CD4-positive, alpha-beta T cell treated with Interleukin-10 for 1 hour (primary cell): ENCODE data around the gene KMT2D.

Experiments
- DNase-seq: peaks from one replicate; pipeline ENCODE4 v3.0.0-alpha.2; 2020

KMT2D gene, protein sequence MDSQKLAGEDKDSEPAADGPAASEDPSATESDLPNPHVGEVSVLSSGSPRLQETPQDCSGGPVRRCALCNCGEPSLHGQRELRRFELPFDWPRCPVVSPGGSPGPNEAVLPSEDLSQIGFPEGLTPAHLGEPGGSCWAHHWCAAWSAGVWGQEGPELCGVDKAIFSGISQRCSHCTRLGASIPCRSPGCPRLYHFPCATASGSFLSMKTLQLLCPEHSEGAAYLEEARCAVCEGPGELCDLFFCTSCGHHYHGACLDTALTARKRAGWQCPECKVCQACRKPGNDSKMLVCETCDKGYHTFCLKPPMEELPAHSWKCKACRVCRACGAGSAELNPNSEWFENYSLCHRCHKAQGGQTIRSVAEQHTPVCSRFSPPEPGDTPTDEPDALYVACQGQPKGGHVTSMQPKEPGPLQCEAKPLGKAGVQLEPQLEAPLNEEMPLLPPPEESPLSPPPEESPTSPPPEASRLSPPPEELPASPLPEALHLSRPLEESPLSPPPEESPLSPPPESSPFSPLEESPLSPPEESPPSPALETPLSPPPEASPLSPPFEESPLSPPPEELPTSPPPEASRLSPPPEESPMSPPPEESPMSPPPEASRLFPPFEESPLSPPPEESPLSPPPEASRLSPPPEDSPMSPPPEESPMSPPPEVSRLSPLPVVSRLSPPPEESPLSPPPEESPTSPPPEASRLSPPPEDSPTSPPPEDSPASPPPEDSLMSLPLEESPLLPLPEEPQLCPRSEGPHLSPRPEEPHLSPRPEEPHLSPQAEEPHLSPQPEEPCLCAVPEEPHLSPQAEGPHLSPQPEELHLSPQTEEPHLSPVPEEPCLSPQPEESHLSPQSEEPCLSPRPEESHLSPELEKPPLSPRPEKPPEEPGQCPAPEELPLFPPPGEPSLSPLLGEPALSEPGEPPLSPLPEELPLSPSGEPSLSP (N-terminal part only)

DNA sequence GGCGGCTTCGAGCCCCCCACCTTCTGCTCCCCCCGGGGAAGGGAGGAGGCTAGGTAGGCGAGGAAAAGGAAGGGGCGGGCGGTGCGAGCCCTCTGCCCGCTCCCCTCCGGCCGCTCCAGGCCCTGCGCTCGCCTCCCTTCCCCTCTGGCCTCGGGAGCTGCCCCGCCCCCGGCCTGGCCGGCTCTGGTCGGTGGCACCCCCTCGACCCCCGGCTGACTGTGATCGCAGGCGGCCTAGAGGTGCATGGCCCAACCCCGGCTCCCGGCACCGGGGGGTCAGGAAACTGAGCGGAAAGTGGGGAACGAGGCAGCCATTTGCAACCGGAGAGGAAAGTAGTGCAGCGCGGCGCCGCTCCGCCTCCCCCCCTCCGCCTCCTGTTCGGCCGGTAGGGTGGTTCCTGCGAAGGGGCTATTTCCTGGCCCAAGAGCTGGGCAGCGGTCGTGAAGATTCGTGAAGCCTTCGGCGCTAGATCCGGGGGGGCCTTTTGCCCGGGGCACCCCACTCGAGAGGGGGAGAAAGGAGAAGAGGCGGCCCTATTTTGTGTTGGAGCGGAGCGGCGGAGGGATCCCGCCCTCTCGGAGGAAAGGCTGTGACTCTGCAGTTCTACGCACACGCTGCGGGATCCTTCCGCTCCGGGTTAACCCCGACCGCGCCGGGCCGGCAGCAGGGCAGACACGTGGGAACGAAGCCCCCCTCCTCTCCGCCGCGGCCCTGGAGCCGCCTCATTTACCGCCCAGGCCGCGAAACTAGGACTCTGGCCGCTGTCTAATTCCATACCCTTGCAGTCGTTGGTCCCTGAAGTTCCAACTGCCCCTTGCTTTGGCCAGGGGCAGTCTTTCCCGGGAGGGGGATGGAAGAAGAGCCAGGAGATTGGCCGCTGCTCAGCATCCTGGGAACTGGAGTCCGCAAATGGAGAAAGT is at the start of gene KMT2D:
Gene KMT2D (minus strand): TSS at position 558 of the 920 bp plus-strand sequence. CDS start 5,470 bp downstream, outside the sequence.
- DNase-seq, result peak; percentile 91

DNA sequence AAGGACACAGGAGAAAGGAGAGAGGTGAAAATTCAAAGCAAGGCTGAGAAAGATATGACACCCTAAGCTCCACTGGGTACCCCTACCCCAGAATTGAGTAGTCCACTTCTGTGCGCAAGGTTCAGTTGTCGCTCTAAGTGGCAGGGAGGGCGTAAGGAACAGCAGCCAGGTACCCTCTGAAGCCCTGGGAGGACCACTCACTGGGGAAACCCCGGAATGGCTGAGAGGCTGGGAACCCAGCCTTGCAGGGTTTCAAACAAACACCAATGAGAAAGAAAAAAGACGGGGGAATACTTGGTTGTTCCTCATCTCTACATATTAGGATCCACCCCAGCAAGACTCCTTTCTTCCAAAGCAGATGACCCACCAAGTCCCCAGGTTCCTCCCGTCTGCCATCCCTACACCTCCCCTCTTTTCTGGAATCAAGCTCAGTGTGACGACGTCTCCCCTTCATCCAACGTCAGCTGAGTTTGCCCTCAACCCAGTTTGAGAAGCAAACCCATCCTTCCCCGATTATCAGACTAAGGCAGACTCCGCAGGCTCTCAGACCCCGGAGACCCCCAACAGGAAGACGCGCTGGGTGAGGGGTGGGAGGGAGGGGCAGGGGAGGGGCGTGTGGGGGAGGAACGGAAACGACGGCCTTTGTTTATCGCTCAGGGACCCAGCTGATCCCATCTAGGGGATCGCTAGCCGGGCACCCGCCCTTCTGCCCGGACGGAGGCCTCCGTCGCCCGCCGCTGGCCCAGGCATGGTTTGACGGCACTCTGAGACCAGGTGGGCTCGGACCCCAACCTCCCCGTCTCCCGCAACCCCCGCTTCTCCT is 49.3 kb upstream of the KMT2D start:
- peak; percentile 37 for DNase-seq

DNA sequence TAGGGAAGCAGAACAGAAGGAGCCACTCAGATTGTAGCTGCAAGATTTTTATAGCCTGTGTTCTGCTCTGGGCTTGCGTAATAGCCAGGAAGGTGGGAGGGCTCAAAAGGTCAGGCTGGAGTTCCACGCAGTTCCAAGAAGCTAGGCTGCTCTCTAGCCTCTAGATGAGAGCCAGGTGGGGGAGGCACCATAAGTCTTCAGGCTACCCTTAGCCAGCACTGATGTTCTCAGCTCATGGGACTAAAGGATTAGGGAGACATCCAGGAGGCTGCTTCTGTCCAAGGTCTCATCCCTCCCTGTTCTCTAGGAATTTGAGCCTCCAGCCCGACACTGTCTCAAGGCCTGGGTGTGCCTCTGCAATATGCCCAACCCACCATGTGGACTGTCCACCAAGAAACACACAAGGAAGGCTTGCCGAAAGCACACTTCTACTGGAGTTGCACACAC is 48.4 kb upstream of the KMT2D start:
- DNase-seq, result no peak

DNA sequence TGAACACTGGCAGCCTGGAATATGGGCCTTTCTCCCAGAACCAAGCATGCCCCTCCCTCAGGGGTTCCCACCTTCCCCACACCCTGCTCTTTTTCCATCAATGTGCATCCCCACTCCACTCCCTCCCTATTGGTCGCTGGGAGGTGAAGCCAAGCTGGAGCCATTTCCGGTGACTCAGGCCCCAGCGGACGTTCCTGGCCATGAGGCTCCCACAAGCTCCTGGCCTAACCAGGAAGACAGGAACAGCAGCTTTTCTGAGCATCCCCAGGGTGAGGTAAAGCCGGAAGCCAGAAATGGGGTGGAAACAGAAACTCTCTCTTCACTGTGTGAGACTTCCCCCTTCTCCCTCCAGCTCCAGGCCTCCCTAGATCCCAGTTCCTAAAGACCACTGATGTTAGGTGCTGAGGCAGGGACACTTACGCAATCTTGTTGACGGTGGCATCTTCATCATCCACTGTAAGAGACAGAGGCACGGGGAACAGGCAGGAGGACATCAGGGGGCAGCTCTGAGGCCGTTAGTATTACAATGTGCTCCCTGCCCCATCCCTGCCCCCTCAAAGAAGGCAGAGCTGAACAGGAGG is 45.0 kb upstream of the KMT2D start:
- no peak for DNase-seq

DNA sequence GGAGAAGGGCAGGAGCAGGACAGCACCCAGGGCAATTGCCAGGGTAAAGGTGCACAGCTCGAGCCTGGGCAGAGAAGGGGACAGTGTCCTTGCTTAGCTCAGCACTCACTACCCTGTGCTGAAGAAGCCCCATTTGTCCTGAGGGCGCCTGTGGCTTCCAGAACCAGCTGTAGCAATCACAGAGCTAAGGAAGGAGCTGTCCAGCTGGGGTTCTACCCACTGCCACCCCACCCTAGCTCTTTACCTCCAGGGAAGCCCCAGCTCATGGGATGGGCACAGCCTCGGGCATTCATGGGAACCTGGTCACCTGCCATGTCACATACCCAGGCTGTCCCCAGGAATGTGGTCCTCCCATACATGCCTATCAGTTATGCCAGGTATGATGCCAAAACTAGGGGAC is 44.2 kb upstream of the KMT2D start:
- no peak for DNase-seq

DNA sequence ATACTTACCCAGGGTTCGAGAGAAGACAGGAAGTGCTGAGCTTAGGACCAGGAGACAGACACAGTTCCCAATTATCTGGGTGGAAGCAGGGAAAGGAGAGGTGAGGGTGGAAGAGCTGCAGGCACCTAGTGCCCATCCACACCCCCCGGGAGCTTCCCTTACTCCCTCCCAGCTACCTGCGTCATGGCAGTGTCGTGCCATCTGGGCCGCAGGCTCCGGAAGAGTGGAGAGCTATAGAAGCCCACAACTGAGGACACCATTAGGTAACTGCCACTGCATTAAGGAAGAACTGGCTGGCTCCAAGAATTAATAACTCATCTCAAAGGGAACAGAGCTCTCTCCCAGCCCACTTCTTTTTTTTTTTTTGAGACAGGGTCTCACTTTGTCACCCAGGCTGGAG is 39.8 kb upstream of the KMT2D start:
- DNase-seq, result no peak

DNA sequence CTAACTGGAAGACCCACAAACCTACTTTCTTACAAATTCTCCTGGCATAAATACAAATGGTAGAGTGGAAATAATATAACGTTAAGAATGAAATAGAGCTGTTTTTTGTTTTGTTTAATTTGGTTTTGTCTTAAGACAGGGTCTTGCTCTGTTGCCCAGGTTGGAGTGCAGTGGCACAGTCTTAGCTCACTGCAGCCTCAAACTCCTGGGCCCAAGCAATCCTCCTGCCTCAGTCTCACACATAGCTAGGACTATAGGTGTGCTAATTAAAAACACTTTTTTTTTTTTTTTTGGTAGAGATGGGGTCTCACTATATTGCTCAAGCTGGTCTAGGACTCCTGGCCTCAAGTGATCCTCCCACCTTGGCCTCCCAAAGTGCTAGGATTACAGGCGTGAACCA is 38.1 kb upstream of the KMT2D start:
- DNase-seq, result no peak

DNA sequence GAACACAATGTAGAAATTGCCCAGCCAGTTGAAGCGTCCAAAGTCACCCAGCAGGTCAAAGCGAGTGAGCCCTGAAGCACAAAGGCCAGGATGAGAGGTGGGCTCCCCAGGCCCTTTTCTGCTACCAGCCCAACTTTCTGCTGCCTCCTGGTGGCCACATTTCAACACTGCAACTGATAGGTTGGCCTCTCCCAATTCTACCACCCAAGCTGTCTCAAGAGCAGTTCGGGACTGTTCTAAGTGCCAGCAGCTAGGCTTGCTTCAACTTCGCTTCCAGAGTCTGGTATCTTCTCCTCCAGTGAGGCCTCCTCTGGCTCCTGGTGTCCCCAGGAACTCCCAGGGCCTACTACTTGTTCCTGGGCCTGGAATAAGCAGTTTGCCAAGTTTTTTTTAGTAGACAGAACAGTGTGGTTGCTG is 37.4 kb upstream of the KMT2D start:
- DNase-seq, result peak; percentile 73

DNA sequence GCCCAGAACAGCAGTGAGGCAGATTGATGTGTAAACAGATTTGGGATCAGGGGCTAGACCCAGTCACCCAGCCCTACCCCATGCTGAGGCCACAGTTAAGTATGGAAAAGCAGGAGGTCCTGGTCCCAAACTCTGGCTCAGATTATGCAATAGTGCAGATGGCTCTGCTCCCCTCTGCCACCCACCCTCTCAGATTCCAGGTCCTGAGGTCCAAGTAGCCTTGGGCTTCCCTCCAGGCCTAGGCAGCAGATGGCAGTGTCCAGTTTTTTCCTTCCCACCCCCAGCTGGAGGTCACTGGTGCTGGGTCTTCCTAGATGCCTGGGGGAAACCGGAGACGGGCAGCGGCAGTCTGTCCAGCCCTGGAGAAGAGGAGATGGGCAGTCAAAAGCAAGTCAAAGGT is 36.8 kb upstream of the KMT2D start:
- no peak for DNase-seq

DNA sequence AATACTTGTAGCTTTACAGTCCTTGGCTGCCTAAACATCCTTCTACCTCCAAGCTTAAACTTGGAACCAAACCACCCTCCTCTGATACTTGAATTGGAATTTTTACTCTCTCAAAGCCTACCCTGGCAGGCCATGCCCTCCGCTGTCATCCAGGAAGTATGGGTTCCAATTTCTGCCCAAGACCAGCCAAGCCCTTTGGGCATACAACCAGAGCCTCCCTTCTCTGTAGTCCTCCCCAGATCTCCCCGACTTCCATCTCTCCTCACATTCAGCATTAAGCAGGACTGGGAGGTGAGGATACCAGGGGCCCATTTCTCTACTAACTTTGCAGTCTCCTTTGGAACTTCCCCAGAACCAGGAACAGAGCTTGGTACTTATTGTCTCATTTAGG is 34.4 kb upstream of the KMT2D start:
- DNase-seq, result no peak

DNA sequence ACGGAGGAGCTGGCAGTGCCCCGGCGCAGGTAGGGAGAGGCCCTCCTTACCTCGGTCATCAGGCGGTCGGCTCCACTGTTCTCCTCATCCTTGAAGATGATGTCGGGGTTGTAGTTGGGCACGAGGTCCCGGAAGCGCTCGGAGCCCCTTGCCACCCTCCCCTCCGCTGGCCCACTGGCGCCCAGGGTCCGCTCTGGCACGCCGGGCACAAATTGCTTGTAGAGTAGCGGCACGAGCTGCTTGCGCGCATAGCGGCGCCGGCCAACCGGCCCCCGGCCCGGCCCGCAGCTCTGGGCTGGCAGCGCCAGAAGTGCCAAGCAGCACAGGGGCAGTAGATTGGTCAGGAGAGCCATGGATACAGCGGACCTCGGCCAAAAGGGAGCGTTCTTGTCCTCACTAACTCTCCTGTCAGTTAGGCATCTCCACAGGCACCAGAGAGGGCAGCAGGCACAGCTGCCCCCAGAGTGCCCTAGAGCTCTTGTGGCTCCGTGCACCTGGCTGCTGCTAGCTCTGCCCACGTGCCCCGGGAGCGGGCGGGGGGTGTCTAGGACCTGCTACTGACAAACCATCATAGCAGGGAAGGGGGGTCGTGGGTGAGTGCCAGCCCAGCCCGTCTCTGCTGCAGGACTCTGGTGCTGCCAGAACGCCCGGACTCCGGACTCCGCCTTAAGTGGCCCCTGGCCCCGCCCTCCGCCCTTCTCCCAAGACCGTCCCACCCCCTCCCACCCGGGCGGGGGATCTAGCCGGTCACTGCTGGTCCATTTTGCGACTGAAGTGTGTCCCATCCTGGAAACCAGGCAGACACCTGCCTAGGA is 33.8 kb upstream of the KMT2D start, which contains the start of gene DHH:
Gene DHH (minus strand): TSS at position 642 of the 815 bp plus-strand sequence. CDS start 289 bp downstream, at position 353.
- no peak for DNase-seq

DNA sequence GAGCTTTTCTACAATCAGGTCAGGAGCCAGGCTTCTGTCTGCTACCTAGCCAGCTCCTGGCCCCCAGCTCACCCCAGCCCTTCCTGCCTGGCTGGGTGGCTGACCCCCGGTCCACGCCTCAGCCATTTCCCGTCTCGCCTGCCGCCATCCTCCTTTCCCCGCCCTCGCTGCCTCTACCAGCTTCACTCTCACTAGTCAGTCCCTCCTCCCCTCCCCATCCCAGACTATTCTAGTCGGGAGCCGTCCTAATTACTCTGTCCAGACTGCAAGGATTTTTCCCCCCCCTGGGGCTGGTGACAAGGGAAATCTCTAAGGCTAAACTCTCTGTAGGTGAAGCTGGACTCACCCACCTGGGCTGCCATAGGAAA is 33.2 kb upstream of the KMT2D start:
- no peak for DNase-seq

DNA sequence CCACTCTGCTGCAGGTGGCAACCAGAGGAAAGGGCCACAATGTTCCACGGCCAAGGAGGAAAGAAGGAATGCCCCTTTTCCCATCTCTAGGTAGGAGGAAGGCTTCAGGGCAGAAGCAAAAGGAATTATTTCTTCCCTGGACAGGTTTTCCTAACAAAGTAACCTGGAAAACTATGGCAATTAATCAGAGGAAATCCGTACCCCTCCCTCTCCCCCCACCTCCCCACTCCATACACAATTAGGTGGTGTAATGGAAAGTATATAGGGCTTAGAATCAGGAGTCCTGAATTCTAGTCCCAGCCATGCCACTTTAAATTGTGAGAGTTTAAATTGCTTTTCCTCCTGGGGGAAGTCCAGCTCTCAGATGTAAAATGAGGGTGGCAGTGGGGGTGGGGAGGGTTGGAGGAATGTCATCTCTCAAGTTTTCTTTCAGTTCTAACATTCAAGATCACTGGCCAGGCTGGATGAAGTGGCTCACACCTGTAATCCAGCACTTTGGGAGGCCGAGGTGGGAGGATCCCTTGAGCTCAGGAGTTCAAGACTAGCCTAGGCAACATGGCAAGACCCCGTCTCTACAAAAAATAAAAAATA is 32.3 kb upstream of the KMT2D start:
- DNase-seq, result no peak

DNA sequence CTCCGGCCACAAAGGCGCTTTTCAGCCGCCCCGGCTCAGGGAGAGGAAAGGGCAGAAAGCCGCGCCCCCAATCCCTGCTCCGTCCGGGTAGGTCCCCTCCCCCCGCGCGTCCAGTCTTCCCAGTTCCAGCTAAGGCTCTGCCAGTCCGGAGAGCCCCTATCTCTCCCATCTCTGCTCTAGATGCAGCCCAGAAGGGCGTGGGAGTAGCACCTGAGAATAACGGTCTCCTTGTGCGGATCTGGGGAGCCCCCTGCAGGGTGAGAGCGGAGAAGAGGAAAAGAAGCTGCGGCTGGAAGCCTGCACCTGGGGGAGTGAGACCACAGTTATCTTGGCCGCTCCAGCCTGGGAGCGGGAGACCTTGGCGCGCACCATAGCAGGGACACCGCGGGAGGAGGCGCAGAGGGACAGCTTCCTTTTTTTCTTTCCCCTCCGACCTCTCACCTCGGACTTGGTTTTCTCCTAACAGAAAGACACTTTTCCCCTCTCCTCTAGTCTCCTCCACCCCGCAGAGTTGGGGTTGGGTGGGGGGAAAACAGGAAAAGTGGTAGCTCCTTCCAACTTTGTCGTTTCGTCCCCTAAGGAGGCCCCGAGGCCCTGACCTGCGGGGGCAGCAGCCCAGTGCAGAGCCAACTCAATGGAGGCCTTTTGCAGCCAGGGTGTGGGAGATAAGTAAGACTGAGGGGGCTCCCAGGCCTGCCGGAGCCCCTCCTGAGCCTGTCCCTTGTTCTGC is 31.7 kb upstream of the KMT2D start:
- DNase-seq, result peak; percentile 65

DNA sequence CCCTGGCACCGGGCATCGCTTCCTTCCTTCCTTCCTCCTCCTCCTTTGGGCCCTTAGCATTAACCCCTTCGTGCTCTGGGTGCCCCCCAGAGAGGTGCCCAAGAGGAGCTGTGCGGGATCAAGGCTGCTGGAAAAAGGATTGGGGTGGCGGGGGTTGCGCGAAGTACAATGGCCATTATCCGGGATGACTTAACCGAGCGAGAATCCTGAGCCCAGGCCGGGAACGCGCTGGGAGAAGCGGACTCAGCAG is 31.2 kb upstream of the KMT2D start:
- DNase-seq, result no peak

DNA sequence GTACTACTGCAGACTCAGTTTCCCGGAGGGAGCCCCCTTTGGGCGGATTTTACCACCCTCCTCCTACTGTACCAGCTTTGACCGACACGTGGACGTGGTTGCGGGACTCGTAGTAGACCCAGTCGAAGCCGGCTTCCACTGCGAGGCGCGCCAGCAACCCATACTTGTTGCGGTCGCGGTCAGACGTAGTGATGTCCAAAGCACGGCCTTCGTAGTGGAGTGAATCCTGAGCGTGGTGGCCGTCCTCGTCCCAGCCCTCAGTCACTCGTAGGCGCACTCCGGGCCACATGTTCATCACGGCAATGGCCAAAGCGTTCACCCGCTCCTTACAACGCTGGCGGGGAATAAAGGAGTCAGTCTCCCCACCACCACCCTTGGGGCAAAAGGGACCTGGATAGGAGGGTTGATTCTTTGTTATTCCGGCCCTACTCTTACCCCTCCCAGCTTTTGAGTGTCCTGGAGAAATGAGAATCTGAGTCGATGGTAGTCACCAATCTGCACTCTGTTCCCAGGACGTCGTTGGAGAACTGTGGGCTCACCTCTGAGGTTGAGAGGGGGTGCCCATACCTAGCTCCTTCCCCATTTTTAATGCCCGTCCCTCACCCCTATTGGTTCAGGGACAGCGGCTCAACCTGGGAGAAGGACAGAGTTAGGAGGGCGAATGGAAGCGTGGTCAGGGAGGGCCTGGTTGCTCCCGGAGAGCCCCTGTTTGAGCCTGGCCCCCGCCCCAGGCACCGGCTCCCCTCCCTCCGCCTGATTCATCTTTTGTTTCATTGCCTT is 30.7 kb upstream of the KMT2D start:
- no peak for DNase-seq

DNA sequence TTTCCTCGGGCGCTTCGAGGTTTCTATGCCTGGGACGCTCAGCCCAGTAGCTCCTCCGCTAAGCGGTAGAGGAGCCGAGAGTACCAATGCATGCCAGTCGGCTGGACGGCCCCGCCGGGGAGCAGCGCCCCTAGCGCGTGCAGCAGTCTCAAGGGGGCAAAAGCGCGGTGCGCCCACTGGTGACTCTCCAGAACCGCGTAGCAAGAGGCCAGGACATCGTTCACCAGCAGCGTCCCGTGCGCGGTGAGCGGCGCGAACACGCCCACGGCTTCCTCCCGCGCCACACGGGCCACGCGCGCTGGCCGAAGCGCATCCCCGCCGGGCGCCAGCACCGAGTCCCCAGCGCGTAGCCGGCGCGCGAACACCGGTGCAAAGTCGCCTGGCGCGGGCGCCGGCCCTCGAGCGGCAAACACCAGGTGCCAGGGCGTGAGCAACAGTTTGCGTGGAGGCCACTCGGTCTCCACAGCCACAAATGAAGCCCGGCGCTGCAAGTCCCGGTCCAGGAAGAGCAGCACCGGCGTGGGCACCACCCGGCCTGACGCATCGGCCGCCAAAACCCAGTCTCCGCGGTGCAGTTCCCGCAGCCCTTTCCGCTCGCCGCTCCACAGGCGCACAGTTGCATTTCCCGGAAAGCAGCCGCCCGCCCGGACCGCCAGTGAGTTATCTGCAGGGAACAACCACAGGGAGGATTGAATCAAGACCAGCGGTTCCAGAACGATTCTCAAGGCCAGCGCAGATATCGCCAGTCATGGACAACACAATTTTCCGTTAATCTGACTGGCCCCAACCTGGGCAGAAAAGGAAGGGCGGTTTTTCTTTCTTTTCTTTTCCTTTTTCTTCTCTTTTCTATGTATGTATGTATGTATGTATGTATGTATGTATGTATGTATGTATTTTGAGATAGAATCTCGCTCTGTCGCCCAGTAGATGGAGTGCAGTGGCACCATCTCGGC is 29.5 kb upstream of the KMT2D start:
- DNase-seq, result peak; percentile 38

DNA sequence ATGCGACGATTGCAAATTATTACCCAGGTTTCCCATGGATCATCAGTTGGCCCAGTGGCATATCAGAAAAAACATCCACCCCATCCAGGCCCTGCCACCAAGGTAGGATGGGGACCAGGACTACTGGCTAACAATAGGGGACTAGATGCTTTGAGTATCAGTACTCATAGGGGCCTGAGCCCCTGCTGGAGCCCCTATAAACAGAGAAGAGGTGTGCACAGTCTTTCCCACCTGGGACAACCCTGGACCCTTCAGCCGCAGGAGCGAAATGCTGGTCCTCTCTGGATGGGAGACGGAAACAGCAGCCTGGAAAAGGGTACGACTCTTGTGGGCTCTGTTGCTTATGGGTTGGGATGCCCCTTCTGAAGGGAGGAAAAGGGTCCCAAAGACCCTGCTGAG is 28.3 kb upstream of the KMT2D start:
- DNase-seq, result no peak
